ENCODE data around the gene CLEC19A. TPM values are rescaled to one million over a fixed set of nuclear protein-coding genes. Genes with fewer than 3 reads are reported as not detected.

The CLEC19A gene
- total RNA-seq, 5 donors from 2014 or later (not counting 1 experiment from before 2014, with no cell fraction given) = not detected

DNA sequence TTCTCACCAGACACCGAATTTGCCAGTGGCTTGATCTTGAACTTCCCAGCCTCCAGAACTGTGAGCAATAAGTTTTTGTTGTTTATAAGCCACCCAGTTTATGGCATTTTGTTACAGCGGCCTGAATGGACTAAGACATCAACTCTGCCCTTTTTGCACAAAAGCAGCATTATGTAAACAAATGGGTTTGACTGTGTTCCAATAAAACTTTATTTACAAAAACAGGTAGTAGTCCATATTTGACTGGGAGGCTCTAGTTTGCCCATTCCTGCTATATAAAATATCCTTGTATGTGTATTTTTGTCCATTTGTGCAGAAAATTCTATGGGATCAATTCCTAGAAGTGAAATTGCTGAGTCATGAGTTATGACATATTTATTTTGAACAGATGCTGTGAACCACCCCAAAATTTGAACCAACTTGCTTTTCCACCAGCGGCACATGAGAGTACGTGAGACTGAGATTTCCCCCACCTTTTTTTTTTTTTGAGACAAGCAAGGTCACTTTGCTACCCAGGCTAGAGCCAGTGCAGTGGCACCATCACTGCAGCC, 21.3 kb upstream of the CLEC19A start:
- Mint-ChIP-seq H3K27me3 (no peaks in the 10 kb centered on the region), H3K9me3 (peaks cover 9 to 23% (median 21%) of the 10 kb centered on the region in 3 donors), H3K27ac (no peak overlapping the region), H3K36me3 (no peaks in the 10 kb centered on the region), H3K4me1 (no peaks in the 10 kb centered on the region), H3K4me3 (no peak overlapping the region)
- ChIA-PET POLR2A (no interaction called here), CTCF (no interaction called here)
- Histone ChIP-seq H3K4me3 (ENCODE audit: control insufficient read depth in 1 of 2, extremely low read depth in 1 of 2, low read length in 1 of 2) (no peak overlapping the region), H3K9me3 (no peaks in the 10 kb centered on the region), H3K4me1 (ENCODE audit: control insufficient read depth in 1 of 2, extremely low read depth in 1 of 2, insufficient read depth in 2 of 2, low read length in 2 of 2) (no peaks in the 10 kb centered on the region), H3K36me3 (ENCODE audit: control insufficient read depth in 2 of 2, extremely low read depth in 1 of 2, insufficient read depth in 1 of 2, low read length in 1 of 2) (no peaks in the 10 kb centered on the region), H3K27ac (ENCODE audit: low read length) (no peak overlapping the region), H3K27me3 (replicated peaks in 1 of 2; ENCODE audit: control insufficient read depth in 2 of 2, extremely low read depth in 1 of 2, insufficient read depth in 2 of 2, low read length in 1 of 2) (peaks cover 2% of the 10 kb centered on the region in 2 experiments)
- DNase-seq (no peak), ATAC-seq (replicated peaks in 1 of 4) (no peak)
- WGBS (ENCODE audit: insufficient coverage) = 79% methylated on average over 2 of the region's 4 CpGs

DNA sequence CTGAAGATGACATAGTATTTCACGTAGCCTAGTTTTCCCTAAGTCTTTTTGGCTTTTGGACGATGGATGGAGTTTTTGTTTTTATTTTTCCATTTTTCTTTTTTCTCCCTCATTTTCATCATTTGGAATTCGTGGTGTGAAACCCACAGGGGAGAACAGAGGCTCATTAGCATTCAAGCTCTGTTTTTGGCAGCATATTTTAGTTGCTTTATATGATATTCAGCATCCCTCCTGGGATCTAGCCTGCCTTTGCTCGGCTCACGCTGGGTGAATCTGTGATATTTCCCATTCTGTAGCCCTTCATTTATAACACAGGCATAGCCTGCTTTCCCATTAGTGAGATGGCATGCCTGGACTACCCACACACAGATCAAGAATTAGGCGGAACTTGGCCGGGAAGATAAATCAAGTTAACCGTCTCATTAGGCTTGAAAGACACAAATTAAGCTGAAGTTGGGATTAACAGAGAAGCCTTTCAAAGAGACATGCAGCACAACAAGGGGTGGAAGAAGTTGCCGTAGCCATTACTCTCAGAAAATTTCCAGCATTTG, 20.1 kb upstream of the CLEC19A start:
- Histone ChIP-seq H3K36me3 (ENCODE audit: control insufficient read depth in 2 of 2, extremely low read depth in 1 of 2, insufficient read depth in 1 of 2, low read length in 1 of 2) (no peaks in the 10 kb centered on the region), H3K9me3 (no peaks in the 10 kb centered on the region), H3K27me3 (replicated peaks in 1 of 2; ENCODE audit: control insufficient read depth in 2 of 2, extremely low read depth in 1 of 2, insufficient read depth in 2 of 2, low read length in 1 of 2) (peaks cover 2% of the 10 kb centered on the region in 2 experiments), H3K27ac (ENCODE audit: low read length) (no peak overlapping the region), H3K4me1 (ENCODE audit: control insufficient read depth in 1 of 2, extremely low read depth in 1 of 2, insufficient read depth in 2 of 2, low read length in 2 of 2) (no peaks in the 10 kb centered on the region), H3K4me3 (ENCODE audit: control insufficient read depth in 1 of 2, extremely low read depth in 1 of 2, low read length in 1 of 2) (no peak overlapping the region)
- no peak for DNase-seq
- CTCF ChIA-PET = no interaction called here
- Mint-ChIP-seq H3K4me3 (no peak overlapping the region), H3K36me3 (no peaks in the 10 kb centered on the region), H3K27ac (no peak overlapping the region), H3K27me3 (no peaks in the 10 kb centered on the region), H3K4me1 (no peaks in the 10 kb centered on the region), H3K9me3 (peaks cover 9 to 27% (median 21%) of the 10 kb centered on the region in 3 donors)
- 100% methylated on average over 1 of the region's 9 CpGs for WGBS (ENCODE audit: insufficient coverage)
- no peak for ATAC-seq (replicated peaks in 1 of 4)
- POLR2A ChIA-PET = no interaction called here

DNA sequence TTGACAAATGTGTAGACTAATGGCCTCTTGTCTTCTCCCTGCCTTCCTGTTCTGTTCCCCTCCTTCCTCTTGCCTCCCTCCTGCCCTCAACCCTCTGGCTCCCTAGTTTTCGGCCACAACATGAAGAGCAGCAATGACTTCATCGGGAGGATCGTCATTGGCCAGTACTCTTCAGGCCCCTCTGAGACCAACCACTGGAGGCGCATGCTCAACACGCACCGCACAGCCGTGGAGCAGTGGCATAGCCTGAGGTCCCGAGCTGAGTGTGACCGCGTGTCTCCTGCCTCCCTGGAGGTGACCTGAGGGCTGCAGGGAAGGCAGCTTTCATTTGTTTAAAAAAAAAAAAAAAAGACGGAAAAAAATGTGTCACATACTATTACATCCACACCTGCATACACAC, 18.8 kb upstream of the CLEC19A start:
- CTCF ChIA-PET = no interaction called here

DNA sequence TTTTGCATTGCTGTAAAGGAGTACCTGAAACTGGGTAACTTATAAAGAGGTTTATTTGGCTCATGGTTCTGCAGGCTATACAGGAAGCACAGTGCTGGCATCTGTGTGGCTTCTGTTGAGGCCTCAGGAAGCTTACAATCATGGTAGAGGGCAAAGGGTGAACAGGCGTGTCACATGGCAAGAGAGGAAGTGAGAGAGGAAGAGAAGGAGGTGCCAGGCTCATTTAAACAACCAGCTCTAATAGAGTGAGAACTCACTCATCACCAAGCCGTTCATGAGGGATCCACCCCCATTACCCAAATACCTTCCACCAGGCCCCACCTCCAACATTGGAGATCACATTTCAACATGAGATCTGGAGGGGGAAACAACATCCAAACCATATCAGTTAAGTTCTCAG, 16.4 kb upstream of the CLEC19A start:
- Histone ChIP-seq H3K9me3 (no peaks in the 10 kb centered on the region), H3K4me3 (ENCODE audit: control insufficient read depth in 1 of 2, extremely low read depth in 1 of 2, low read length in 1 of 2) (no peak overlapping the region), H3K36me3 (ENCODE audit: control insufficient read depth in 2 of 2, extremely low read depth in 1 of 2, insufficient read depth in 1 of 2, low read length in 1 of 2) (no peaks in the 10 kb centered on the region), H3K27me3 (replicated peaks in 1 of 2; ENCODE audit: control insufficient read depth in 2 of 2, extremely low read depth in 1 of 2, insufficient read depth in 2 of 2, low read length in 1 of 2) (no peaks in the 10 kb centered on the region), H3K4me1 (ENCODE audit: control insufficient read depth in 1 of 2, extremely low read depth in 1 of 2, insufficient read depth in 2 of 2, low read length in 2 of 2) (no peaks in the 10 kb centered on the region), H3K27ac (ENCODE audit: low read length) (no peak overlapping the region)
- Mint-ChIP-seq H3K27ac (no peak overlapping the region), H3K4me1 (no peaks in the 10 kb centered on the region), H3K4me3 (no peak overlapping the region), H3K36me3 (no peaks in the 10 kb centered on the region), H3K27me3 (peaks cover 4 to 6% of the 10 kb centered on the region in 2 donors), H3K9me3 (peaks cover 9 to 27% (median 21%) of the 10 kb centered on the region in 3 donors)
- WGBS (ENCODE audit: insufficient coverage) = no CpG with 5 or more reads among the region's 2 CpGs
- POLR2A ChIA-PET = no interaction called here
- ATAC-seq (replicated peaks in 1 of 4) (no peak), DNase-seq (no peak)
- CTCF ChIA-PET = no interaction called here

More for the DNA sequence above, 18.8 kb upstream of the CLEC19A start:
- H3K9me3 ChIP-seq = no peaks in the 10 kb centered on the region
- H3K27me3 Mint-ChIP-seq = peaks cover 0 to 3% of the 10 kb centered on the region in 2 donors
- WGBS (ENCODE audit: insufficient coverage) = 72% methylated on average over 4 of the region's 11 CpGs
- no peak overlapping the region for H3K27ac ChIP-seq (ENCODE audit: low read length)
- H3K4me3 Mint-ChIP-seq = no peak overlapping the region
- H3K9me3 Mint-ChIP-seq = peaks cover 9 to 27% (median 21%) of the 10 kb centered on the region in 3 donors
- no peaks in the 10 kb centered on the region for H3K4me1 Mint-ChIP-seq
- H3K36me3 ChIP-seq (ENCODE audit: control insufficient read depth in 2 of 2, extremely low read depth in 1 of 2, insufficient read depth in 1 of 2, low read length in 1 of 2) = no peaks in the 10 kb centered on the region
- H3K27me3 ChIP-seq (replicated peaks in 1 of 2; ENCODE audit: control insufficient read depth in 2 of 2, extremely low read depth in 1 of 2, insufficient read depth in 2 of 2, low read length in 1 of 2) = peaks cover 2% of the 10 kb centered on the region in 2 experiments
- no peak overlapping the region for H3K27ac Mint-ChIP-seq
- no peaks in the 10 kb centered on the region for H3K36me3 Mint-ChIP-seq
- DNase-seq = no peak
- ATAC-seq (replicated peaks in 1 of 4) = no peak
- no peaks in the 10 kb centered on the region for H3K4me1 ChIP-seq (ENCODE audit: control insufficient read depth in 1 of 2, extremely low read depth in 1 of 2, insufficient read depth in 2 of 2, low read length in 2 of 2)
- POLR2A ChIA-PET = interaction anchor here in 1 of 2 donors (0.6 kb wide), 1 partner anchor 28 kb away, joined by 3 read pairs; no protein-coding TSS in a partner anchor
- no peak overlapping the region for H3K4me3 ChIP-seq (ENCODE audit: control insufficient read depth in 1 of 2, extremely low read depth in 1 of 2, low read length in 1 of 2)

DNA sequence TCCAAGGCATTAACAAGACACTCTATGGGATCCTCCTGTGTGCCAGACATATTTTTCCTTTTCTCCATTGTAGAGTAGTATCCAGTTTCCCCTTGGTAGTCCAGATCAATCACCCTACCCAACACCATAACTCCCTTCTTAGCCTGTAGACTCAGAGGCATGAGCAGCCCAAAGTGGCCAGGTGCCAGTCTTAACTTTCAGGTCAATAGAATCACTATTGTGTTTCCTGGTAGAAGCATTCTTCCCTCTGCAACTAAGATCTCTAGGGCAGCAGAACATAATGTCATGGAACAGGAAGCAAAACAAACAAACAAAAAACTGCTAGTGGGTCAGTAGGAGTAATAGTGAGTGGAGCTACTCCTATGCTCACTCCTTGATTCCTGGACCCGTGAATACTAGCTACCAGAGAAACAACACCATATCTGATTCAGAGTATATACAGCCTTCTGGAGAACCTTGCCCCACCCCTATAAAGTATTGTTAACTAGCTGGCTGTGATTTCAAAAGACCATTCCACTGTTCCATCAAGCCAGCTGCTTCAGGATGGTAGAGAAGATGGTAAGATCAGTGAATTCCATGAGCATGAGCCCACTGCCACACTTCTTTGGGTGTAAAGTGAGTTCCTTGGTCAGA, 11.2 kb upstream of the CLEC19A start:
- ATAC-seq (replicated peaks in 1 of 4) (no peak), DNase-seq (no peak)
- Histone ChIP-seq H3K27me3 (replicated peaks in 1 of 2; ENCODE audit: control insufficient read depth in 2 of 2, extremely low read depth in 1 of 2, insufficient read depth in 2 of 2, low read length in 1 of 2) (no peaks in the 10 kb centered on the region), H3K9me3 (no peaks in the 10 kb centered on the region), H3K4me3 (ENCODE audit: control insufficient read depth in 1 of 2, extremely low read depth in 1 of 2, low read length in 1 of 2) (no peak overlapping the region), H3K27ac (ENCODE audit: low read length) (no peak overlapping the region), H3K4me1 (ENCODE audit: control insufficient read depth in 1 of 2, extremely low read depth in 1 of 2, insufficient read depth in 2 of 2, low read length in 2 of 2) (no peaks in the 10 kb centered on the region), H3K36me3 (ENCODE audit: control insufficient read depth in 2 of 2, extremely low read depth in 1 of 2, insufficient read depth in 1 of 2, low read length in 1 of 2) (no peaks in the 10 kb centered on the region)
- no CpG with 5 or more reads among the region's 1 CpG for WGBS (ENCODE audit: insufficient coverage)
- CTCF ChIA-PET = no interaction called here
- POLR2A ChIA-PET = no interaction called here
- H3K36me3 Mint-ChIP-seq = no peaks in the 10 kb centered on the region
- H3K27me3 Mint-ChIP-seq = peaks cover 4 to 6% of the 10 kb centered on the region in 2 donors
- no peak overlapping the region for H3K4me3 Mint-ChIP-seq
- no peak overlapping the region for H3K27ac Mint-ChIP-seq
- no peaks in the 10 kb centered on the region for H3K4me1 Mint-ChIP-seq
- peaks cover 0 to 3% (median 0%) of the 10 kb centered on the region in 3 donors for H3K9me3 Mint-ChIP-seq

DNA sequence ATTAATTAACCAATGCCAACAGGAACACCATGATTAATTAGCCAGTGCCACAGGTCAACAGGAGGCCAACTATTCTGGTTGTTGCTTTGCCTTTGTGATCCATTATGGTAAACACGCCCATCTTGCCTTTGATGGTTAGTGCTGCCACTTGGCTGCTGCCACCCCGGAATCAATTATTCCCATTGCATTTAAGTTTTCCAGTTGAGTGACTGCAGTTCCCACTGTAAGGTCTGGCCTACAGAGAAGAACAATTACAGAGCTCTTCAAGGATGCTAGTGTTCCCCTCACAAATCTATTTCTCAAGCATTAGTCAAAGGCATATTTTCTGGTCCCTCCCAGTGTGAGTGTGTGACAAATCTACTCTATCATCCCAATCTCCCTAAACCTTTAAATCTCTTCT, 7.1 kb upstream of the CLEC19A start:
- H3K27ac Mint-ChIP-seq = no peak overlapping the region
- H3K4me1 ChIP-seq (ENCODE audit: control insufficient read depth in 1 of 2, extremely low read depth in 1 of 2, insufficient read depth in 2 of 2, low read length in 2 of 2) = no peaks in the 10 kb centered on the region
- H3K36me3 Mint-ChIP-seq = no peaks in the 10 kb centered on the region
- no peaks in the 10 kb centered on the region for H3K4me1 Mint-ChIP-seq
- POLR2A ChIA-PET = no interaction called here
- H3K4me3 ChIP-seq (ENCODE audit: control insufficient read depth in 1 of 2, extremely low read depth in 1 of 2, low read length in 1 of 2) = no peak overlapping the region
- H3K4me3 Mint-ChIP-seq = no peak overlapping the region
- CTCF ChIA-PET = no interaction called here
- H3K27me3 Mint-ChIP-seq = peaks cover 0 to 7% of the 10 kb centered on the region in 2 donors
- no peaks in the 10 kb centered on the region for H3K27me3 ChIP-seq (replicated peaks in 1 of 2; ENCODE audit: control insufficient read depth in 2 of 2, extremely low read depth in 1 of 2, insufficient read depth in 2 of 2, low read length in 1 of 2)
- no peaks in the 10 kb centered on the region for H3K9me3 Mint-ChIP-seq
- H3K9me3 ChIP-seq = no peaks in the 10 kb centered on the region
- H3K36me3 ChIP-seq (ENCODE audit: control insufficient read depth in 2 of 2, extremely low read depth in 1 of 2, insufficient read depth in 1 of 2, low read length in 1 of 2) = no peaks in the 10 kb centered on the region
- ATAC-seq (replicated peaks in 1 of 4) = no peak
- no peak overlapping the region for H3K27ac ChIP-seq (ENCODE audit: low read length)
- 94% methylated on average over 2 of the region's 2 CpGs for WGBS (ENCODE audit: insufficient coverage)
- no peak for DNase-seq
